ENCODE measurements around the gene TYW3.

DNA sequence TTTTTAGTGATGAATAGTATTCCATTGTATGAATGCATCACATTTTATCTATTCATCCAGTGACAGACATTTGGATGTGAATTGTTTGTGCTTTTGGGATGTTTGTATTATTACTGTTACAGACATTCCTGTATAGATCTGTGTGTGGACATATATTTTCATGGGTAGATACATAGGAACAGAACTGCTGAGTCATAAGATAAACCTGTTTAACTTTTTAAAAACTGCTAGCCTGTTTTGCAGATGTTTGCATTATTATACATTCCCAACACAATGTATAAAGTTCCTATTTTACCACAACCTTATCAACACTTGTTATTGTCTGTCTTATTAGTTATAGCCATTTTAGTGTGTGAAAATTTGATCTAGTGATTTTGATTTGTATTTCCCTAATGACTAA, 46.8 kb downstream of the TYW3 start:
- TF ChIP-seq, protein P1, sequence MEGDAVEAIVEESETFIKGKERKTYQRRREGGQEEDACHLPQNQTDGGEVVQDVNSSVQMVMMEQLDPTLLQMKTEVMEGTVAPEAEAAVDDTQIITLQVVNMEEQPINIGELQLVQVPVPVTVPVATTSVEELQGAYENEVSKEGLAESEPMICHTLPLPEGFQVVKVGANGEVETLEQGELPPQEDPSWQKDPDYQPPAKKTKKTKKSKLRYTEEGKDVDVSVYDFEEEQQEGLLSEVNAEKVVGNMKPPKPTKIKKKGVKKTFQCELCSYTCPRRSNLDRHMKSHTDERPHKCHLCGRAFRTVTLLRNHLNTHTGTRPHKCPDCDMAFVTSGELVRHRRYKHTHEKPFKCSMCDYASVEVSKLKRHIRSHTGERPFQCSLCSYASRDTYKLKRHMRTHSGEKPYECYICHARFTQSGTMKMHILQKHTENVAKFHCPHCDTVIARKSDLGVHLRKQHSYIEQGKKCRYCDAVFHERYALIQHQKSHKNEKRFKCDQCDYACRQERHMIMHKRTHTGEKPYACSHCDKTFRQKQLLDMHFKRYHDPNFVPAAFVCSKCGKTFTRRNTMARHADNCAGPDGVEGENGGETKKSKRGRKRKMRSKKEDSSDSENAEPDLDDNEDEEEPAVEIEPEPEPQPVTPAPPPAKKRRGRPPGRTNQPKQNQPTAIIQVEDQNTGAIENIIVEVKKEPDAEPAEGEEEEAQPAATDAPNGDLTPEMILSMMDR (IDR thresholded peaks at IDR 0.05), result no peak
- TF ChIP-seq POLR2A (IDR thresholded peaks at IDR 0.05), result no peak

All from heart left ventricle (tissue), 13 donors.